ENCODE results near the gene CX3CR1.
"Not testable (repeated sequence)": the region's sequence is repeated elsewhere in the genome, so short reads cannot be mapped to it uniquely, and the experiment has no call there.

CX3CR1 gene

GRCh38 chr3:39268549-39268900, 11.3 kb downstream of the CX3CR1 start:
- no peak for DNase-seq (ENCODE audit: low read depth in 4 of 4, low spot score in 1 of 4)

- peak; percentile 28 to 70 (median 39) for DNase-seq (ENCODE audit: low read depth in 4 of 4, low spot score in 1 of 4)
Measured at GRCh38 chr3:39267631-39268548, 11.9 kb downstream of the CX3CR1 start.

- no peak for DNase-seq (ENCODE audit: low read depth in 4 of 4, low spot score in 1 of 4)
Measured at GRCh38 chr3:39264053-39264452, 15.8 kb downstream of the CX3CR1 start.

- DNase-seq (ENCODE audit: low read depth in 4 of 4, low spot score in 1 of 4): no peak
Measured at GRCh38 chr3:39263576-39263975, 16.3 kb downstream of the CX3CR1 start.

- DNase-seq (ENCODE audit: low read depth in 4 of 4, low spot score in 1 of 4): no peak
Measured at GRCh38 chr3:39262846-39263245, 17.0 kb downstream of the CX3CR1 start.

GRCh38 chr3:39261726-39262125, 18.1 kb downstream of the CX3CR1 start:
- no peak for DNase-seq (ENCODE audit: low read depth in 4 of 4, low spot score in 1 of 4)

- DNase-seq (ENCODE audit: low read depth in 4 of 4, low spot score in 1 of 4): peak in 1 of 4 experiments; percentile 10
Measured at GRCh38 chr3:39260957-39261356, 18.9 kb downstream of the CX3CR1 start.

GRCh38 chr3:39260318-39260717, 19.5 kb downstream of the CX3CR1 start:
- no peak for DNase-seq (ENCODE audit: low read depth in 4 of 4, low spot score in 1 of 4)

- peak in 1 of 4 experiments; percentile 32 for DNase-seq (ENCODE audit: low read depth in 4 of 4, low spot score in 1 of 4)
Measured at GRCh38 chr3:39255503-39256325, 24.1 kb downstream of the CX3CR1 start.

- DNase-seq (ENCODE audit: low read depth in 4 of 4, low spot score in 1 of 4): no peak
Measured at GRCh38 chr3:39254806-39255449, 24.9 kb downstream of the CX3CR1 start.

GRCh38 chr3:39251576-39251975, 28.3 kb downstream of the CX3CR1 start:
- DNase-seq (ENCODE audit: low read depth in 4 of 4, low spot score in 1 of 4): no peak

- DNase-seq (ENCODE audit: low read depth in 4 of 4, low spot score in 1 of 4): no peak
Measured at GRCh38 chr3:39250116-39250747, 29.6 kb downstream of the CX3CR1 start.

GRCh38 chr3:39249453-39250115, 30.3 kb downstream of the CX3CR1 start:
- no peak for DNase-seq (ENCODE audit: low read depth in 4 of 4, low spot score in 1 of 4)

GRCh38 chr3:39241561-39241960, 38.3 kb downstream of the CX3CR1 start:
- no peak for DNase-seq (ENCODE audit: low read depth in 4 of 4, low spot score in 1 of 4)

- no peak for DNase-seq (ENCODE audit: low read depth in 4 of 4, low spot score in 1 of 4)
Measured at GRCh38 chr3:39237027-39237426, 42.8 kb downstream of the CX3CR1 start.

GRCh38 chr3:39234651-39235050, 45.2 kb downstream of the CX3CR1 start:
- no peak for DNase-seq (ENCODE audit: low read depth in 4 of 4, low spot score in 1 of 4)

GRCh38 chr3:39232859-39233258, 47.0 kb downstream of the CX3CR1 start:
- no peak for DNase-seq (ENCODE audit: low read depth in 4 of 4, low spot score in 1 of 4)

GRCh38 chr3:39230453-39230852, 49.4 kb downstream of the CX3CR1 start:
- DNase-seq (ENCODE audit: low read depth in 4 of 4, low spot score in 1 of 4): no peak

- no peak for DNase-seq (ENCODE audit: low read depth in 4 of 4, low spot score in 1 of 4)
Measured at GRCh38 chr3:39228496-39228895, 51.3 kb downstream of the CX3CR1 start.

GRCh38 chr3:39227596-39227995, 52.2 kb downstream of the CX3CR1 start:
- not testable (repeated sequence) for DNase-seq (ENCODE audit: low read depth in 4 of 4, low spot score in 1 of 4)

Data from stimulated activated CD4-positive, alpha-beta T cell treated with anti-CD3 and anti-CD28 coated beads, Interleukin-1b, Interleukin-23, amount 100 ng/mL, for 24 hours (primary cell).